Hippocampal formation (tissue), 2 donors: ENCODE results near the gene CAPN10.
A peak's percentile ranks its signal among the peaks of the same experiment; 100 is the strongest.
"Not testable (repeated sequence)": the region's sequence is repeated elsewhere in the genome, so short reads cannot be mapped to it uniquely, and the experiment has no call there.

Source experiments
- DNase-seq, 2 donors: peaks; one replicate each; lab custom pipeline; 2025; lab: John Stamatoyannopoulos, UW

CAPN10 gene

GRCh38 chr2:240602266-240603050, 15.9 kb downstream of the CAPN10 start:
- DNase-seq: no peak

DNA sequence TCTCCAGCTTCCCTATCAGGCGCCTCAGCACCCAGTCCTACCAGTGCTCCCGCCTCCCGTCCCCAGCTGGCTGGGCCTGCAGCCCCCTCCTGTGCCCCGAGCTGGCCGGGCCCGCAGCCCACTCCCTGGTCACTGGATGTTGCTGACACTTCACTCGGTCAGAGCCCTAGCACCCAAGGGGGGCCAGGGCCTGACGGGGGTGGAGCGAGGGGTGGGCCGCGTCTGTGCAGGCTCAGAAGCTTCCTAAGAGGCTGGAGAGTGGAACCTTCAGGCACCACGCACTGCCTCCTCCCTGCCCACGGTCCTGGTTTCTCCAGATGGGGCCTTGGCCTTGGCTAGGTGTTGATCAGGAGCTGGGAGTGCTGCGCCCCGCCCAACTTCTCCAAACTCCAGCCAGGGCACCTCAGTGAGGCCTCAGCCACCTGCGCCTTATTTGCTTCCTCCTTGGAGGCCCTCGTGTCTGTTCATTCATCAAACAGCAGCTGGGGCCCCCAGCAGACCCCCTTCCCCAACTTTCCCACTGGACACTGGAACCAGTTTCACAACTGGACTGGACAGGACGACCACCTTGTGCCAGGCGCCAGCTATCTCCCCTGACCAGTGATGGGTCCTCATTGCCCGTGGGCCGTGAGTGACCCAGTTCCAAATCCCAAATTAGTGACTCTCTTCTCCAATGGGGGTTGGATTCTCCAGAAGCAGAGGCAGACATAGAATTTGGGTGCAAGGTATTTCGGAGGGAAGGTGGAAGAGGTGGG, 16.7 kb downstream of the CAPN10 start:
- DNase-seq: no peak

DNA sequence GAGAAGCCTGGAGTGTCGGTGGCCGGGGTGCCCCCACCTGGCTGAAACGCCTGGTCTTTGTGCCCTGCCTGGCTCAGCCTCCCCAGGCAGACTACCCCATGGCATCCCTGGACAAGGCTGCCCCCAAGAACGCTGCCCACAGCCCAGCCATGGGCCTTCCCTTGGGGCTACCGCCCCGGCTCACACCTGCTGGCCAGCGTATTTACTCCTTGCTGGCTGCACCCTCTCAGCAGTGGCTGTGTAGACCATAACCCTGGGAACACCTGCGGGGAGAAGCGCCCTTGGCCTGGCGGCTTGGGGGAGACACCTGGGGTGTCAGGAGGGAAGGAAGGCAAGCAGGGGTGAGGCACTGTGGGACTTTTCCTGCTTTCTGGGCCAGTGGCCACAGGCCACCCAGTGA, 17.3 kb downstream of the CAPN10 start:
- DNase-seq: no peak

- DNase-seq: peak; percentile 62 to 81
Observed at GRCh38 chr2:240604291-240604938, 17.9 kb downstream of the CAPN10 start.

DNA sequence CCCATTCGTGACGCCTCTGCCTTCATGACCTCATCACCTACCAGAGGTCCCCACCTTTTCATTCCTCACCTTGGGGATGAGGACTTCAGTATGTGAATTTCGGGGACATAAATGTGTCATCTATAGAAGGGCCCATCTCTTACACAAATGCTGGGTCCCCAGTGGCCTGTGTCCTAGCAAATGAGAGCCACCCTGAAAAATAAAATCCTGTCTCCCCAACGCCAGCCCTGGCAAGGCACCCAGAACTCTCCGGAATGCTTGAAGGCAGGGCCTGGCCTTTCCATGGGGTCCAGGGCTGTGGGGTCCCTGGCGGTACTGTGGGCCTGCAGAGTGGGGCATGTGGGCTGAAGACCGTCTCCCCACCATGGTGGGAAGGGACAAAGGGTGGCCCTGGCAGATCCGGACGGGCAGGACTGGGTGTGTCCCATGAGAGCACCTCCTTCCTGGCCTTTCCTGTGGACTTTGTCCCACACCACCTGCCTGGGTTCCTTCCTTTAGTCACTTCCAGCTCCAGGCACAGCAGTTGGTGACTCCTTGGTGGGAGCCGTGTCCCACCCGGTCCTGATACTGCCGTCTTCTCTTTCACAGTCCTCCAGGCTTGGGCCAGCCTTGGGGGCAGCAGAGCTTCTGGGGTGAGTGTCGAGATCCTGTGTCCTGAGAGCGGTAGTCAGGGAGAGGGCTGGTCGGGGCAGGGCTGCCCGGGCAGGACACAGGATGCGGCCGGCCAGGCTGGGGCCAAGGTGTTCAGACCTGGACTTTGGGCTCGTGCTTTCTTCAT, 18.6 kb downstream of the CAPN10 start:
- no peak for DNase-seq

DNA sequence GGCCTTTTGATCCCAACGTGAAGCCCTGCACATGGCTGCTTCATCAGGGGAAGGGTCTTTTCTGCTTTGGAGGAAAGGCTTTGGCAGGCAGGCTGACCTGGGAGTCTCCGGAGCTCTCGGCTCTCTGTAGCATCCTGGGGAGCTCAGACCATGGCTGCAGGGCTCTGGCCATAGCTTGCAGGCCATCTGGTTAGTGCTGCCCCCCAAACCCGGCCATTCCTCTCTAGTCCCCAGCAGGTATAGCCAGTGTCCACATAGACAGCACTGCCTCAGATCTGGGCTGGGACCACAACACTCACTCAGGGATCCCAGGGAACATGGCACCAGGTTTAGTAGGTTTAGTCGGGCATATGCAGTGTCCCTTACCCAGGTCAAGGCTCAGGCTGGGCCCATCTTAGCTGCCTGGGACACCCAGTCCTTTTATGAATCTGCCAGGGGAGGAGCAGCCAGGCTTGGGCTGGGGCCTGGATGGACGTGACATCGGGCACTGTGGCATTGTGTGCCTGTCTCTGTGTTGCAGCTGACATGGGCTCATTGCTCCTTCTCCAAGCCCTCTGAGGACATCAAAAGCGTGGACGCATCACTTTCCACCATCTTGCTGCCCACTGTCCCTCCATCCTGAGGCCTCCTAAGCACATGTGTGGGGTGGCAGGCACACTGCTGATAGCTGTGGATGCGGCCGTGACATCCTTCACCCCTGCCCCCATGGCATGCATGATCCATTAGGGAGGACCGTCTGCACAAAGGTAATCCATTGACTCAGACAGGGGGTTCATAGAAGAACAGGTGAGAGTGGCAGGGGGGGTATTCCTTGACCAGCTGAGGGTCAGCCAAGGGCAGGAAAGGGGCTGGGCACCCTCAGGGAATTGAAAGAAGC, 19.6 kb downstream of the CAPN10 start:
- no peak for DNase-seq

DNA sequence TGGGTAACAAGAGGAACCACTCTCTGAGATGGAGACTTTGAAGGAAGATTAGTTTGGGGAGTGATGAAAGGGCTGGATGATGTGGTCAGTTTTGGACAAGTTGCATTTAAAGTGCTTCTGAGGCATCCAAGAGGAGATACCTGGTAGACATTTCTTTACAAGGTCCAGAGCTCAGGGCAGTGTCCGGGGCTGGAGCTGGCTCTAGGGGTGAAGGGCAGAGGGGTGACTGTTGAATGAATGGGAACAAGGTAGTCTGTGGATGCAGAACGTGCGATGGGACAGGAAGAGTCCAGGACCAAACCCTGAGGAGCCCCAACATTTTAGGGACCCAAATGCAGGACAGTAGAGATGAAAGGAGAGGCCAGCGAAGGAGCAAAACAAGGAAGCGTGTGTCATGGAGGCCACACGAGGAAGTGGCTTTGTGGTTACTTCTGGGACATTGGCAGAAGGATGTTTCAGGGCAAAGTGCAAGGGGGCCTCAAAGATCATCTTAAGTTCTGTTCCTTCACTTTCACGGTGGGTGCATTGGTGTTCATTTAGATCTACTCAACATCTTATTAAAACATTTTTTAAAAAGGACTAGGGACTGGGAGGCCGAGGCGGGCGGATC, 25.2 kb downstream of the CAPN10 start:
- DNase-seq: no peak

DNA sequence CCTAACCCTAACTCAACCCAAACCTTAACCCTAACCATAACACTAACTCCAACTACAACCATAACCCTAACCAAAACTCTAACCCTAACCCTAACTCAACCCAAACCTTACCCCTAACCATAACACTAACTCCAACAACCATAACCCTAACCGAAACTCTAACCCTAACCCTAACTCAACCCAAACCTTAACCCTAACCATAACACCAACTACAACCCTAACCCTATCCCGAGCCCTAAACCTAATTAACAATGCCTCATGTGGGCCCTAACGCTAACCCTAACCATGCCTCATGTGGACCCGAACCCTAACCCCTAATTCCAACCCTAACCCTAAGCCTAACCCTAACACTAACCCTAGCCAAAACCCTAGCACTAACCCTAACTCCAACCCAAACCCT, 27.2 kb downstream of the CAPN10 start:
- no peak for DNase-seq

- DNase-seq: no peak
Observed at GRCh38 chr2:240614391-240614790, 27.9 kb downstream of the CAPN10 start.

DNA sequence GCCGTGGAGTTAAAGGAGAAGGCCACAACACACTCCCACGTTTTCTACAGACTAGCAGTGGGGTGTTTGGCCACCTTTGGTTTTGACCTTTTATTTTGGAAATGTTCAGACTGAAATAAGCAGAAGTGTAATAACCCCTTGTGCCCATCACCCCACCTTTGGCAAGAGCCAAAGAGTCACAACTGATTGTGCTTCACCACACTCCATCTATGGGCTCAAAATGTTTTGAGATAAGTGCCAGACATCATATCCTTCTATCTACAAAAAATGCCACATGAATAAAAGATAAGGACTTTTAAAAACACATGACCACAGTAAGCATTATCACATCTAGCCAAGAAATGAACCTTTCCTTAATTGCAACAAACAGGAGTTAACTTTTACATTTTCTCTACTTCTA, 28.9 kb downstream of the CAPN10 start:
- no peak for DNase-seq

DNA sequence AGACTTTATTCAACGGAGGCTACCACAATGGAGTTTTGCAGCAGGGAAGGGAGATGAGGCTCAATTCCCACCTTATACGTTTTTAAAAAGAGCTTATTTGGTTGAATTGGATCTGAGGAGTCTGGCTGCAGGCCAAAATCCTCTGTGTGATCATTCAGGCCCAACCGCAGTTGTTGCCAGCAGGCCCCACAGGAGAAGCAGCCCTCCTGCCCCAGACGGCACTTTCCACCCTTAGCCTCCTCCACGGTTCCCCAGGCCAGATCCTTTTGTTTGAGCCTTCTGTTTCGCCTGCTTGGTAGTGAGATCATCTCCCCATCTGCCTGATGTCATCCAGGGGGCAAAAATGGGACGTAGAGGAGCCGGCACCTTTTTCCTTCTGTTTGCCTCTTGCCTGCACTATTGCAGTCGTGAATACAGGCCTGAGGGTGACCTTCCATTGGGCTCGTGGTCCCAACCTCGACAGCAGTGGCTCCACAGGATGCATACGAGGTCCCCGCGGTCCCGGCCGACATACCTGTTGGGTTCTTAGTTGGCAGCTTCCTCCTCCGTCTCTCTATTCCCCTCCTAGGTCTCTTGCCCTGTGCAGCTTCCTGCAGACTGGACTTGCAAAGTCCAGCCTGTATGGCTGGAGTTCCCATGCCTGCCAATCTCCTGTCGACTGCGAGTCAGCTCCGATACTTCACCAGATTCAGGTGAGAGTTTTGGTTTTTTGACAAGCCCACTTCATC, 29.4 kb downstream of the CAPN10 start:
- no peak for DNase-seq

DNA sequence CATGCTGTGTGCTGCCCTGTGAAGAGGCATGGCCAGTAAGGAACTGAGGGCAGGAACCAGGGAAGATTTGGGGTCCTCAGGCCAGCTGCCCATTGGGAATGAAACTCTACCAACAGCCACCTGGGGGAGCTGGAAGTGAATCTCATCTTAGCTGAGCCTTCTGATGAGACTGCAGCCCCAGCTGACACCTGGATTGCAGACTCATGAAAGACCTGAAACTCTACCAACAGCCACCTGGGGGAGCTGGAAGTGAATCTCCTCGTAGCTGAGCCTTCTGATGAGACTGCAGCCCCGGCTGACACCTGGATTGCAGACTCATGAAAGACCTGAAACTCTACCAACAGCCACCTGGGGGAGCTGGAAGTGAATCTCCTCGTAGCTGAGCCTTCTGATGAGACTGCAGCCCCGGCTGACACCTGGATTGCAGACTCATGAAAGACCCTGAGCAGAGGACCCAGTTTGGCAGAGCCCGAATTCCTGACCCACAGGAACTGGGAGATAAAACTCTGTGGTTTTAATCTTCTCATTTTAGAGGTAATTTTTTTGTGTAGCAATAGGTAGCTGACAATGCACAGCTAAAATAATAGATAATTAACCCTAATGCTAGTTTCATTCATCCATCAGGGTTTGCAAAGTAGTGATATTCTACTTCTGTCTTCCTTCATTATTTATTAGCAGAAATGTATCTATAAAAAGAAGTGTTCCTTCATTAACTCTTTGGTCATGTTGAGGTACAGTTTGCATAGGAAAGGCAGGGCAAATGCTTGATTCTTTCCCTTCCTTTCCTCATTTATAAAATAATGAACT, 30.5 kb downstream of the CAPN10 start:
- DNase-seq: not testable (repeated sequence)

DNA sequence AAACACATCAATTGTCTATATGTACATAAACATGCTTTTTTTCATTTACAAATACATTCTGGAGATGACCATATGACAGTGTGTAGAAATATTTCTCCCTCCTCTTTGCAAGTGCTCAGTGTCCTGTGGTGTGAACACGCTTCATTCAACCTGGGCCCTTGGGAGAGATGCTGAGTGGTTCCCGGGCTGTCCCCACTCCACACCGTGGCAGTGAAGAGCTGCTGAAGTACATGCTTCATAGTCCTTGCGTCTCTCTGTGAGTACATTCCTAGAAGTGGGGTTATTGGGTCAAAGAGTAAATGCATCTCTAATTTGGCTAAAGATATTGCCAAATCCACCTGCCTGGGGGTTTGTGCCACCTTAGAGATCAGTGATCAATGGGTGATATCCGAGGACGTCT, 32.2 kb downstream of the CAPN10 start:
- no peak for DNase-seq

- no peak for DNase-seq
Observed at GRCh38 chr2:240619506-240620148, 33.1 kb downstream of the CAPN10 start.

- no peak for DNase-seq
Observed at GRCh38 chr2:240620149-240620731, 33.7 kb downstream of the CAPN10 start.

GRCh38 chr2:240620859-240621258, 34.3 kb downstream of the CAPN10 start:
- DNase-seq: no peak

- no peak for DNase-seq
Observed at GRCh38 chr2:240622060-240622411, 35.5 kb downstream of the CAPN10 start.

GRCh38 chr2:240622531-240623235, 36.1 kb downstream of the CAPN10 start:
- no peak for DNase-seq
